Psoas muscle (tissue), 8 donors: ENCODE results near the gene TNFRSF25. TPM values are rescaled to one million over a fixed set of nuclear protein-coding genes. Genes with fewer than 3 reads are reported as not detected.

Source experiments
- ATAC-seq, 4 donors: fragments of 200-7000 bp; cut with Tn5 transposase; one replicate each; pipeline ENCODE4 v1.9.1; 2020; ENCODE audit warnings: moderate library complexity in 3 of 4, mild to moderate bottlenecking in 2 of 4
- DNase-seq, 2 donors: peaks; one replicate each; pipeline ENCODE4 v3.0.0-alpha.2; 2020
- H3K27ac ChIP-seq: fragments of 200-600 bp; one replicate; pipeline ENCODE4 v1.8.0; 2022
- H3K27me3 ChIP-seq, 3 donors: fragments of 200-600 bp in 1 of 3; one replicate each; pipeline versions ENCODE4 v1.6.1 to v1.8.0; 2013 to 2022; ENCODE audit warnings: low read length in 2 of 3, mild to moderate bottlenecking in 2 of 3, moderate library complexity in 1 of 3; ENCODE audit not compliant: insufficient read depth in 3 of 3
- H3K36me3 ChIP-seq, 2 donors: fragments of 200-600 bp in 1 of 2; one replicate each; pipeline versions ENCODE4 v1.6.1 to v1.8.0; 2013 to 2022; ENCODE audit warnings: low read depth in 1 of 2, mild to moderate bottlenecking in 1 of 2, moderate library complexity in 1 of 2; ENCODE audit not compliant: insufficient read depth in 1 of 2
- H3K4me1 ChIP-seq: fragments of 200-600 bp; one replicate; pipeline ENCODE4 v1.8.0; 2022
- H3K4me3 ChIP-seq: fragments of 200-600 bp; one replicate; pipeline ENCODE4 v1.8.0; 2022; ENCODE audit warnings: mild to moderate bottlenecking
- H3K9me3 ChIP-seq: fragments of 200-600 bp; one replicate; pipeline ENCODE4 v1.8.0; 2022
- CTCF ChIP-seq: fragments of 200-600 bp; IDR thresholded peaks from one replicate; pipeline ENCODE4 v1.8.0; 2022; ENCODE audit warnings: antibody characterized with exemption
- WGBS, 3 donors: extraction: QIAGEN DNeasy Blood & Tissue Kit; methylation state at CpG; one replicate each; pipeline versions ENCODE4 v1.1.6 to v1.1.7; 2013; 5-methylcytosine and 5-hydroxymethylcytosine counted together
- intact Hi-C, 2 donors: fragments of 100-400 bp; cut with DNase I; formaldehyde crosslinking; loops; one replicate each; pipeline versions ENCODE4 v1.11.0 to v1.14.2; 2022
- polyA plus RNA-seq, 3 donors: library from polyadenylated mRNA; stranded (reverse); fragments of 200-250 nt; gene quantifications; one replicate each; pipeline ENCODE4 v1.2.3, GENCODE V29; 2013
- total RNA-seq, 4 donors: library from RNA; stranded (reverse); fragmentation: NEBNext Ultra II Directional in 2 of 4; extraction: Animal tissue kit (Norgen Biotek cat#: 25700) in 2 of 4; gene quantifications; one replicate each; pipeline versions ENCODE4 v1.2.1 to v1.2.4, GENCODE V29; 2021 to 2023
- donor health status: healthy with polysubstance abuse.
- donor health status: DM: no; HTN: no; CAD: no; lungs with moderate emphysema.
- donor health status: Bipolar disorder and iron deficiency.
- donor health status: healthy.
- donor health status: DM: yes; HTN: yes; CAD: no.
- donor health status: DM: no; HTN: no; CAD: no.
- donor health status: DM: no; HTN: no; CAD: no.
- donor health status: DM: yes; HTN: yes; CAD: no.

The TNFRSF25 gene
- total and polyA plus RNA-seq, 7 donors: 1.5 to 2.7 (median 1.9) TPM

GRCh38 chr1:6484826-6485167, 18.8 kb upstream of the TNFRSF25 start:
- Histone ChIP-seq H3K4me3 (peak overlapping the region; percentile 61), H3K27me3 (peaks cover 0 to 23% (median 4%) of the 10 kb centered on the region in 3 donors), H3K36me3 (no peaks in the 10 kb centered on the region), H3K9me3 (no peaks in the 10 kb centered on the region), H3K4me1 (no peaks in the 10 kb centered on the region), H3K27ac (peak overlapping the region; percentile 55)
- intact Hi-C loops: loop anchor here in 1 of 2 donors (5.0 kb wide), 1 partner anchor 163 kb away; no protein-coding TSS in a partner anchor
- WGBS, 3 donors: 55 to 59% (median 56%) methylated on average over 5 to 13 of the region's 13 CpGs
- no peak for TF ChIP-seq CTCF
- ATAC-seq: peak in 1 of 4 donors; percentile 23
- no peak for DNase-seq

- intact Hi-C loops: no loop called here
- ATAC-seq: no peak
- no peak for DNase-seq
- Histone ChIP-seq H3K27ac (no peak overlapping the region), H3K36me3 (no peaks in the 10 kb centered on the region), H3K4me1 (no peaks in the 10 kb centered on the region), H3K27me3 (peaks cover 0 to 23% (median 4%) of the 10 kb centered on the region in 3 donors), H3K9me3 (no peaks in the 10 kb centered on the region), H3K4me3 (no peak overlapping the region)
- TF ChIP-seq CTCF: no peak
- WGBS, 3 donors: 85 to 93% (median 90%) methylated on average over 7 of the region's 7 CpGs
These were observed 17.8 kb upstream of the TNFRSF25 start for GRCh38 chr1:6483761-6484117.

- TF ChIP-seq CTCF: no peak
- H3K27ac ChIP-seq: no peak overlapping the region
- no peaks in the 10 kb centered on the region for H3K36me3 ChIP-seq
- H3K4me1 ChIP-seq: no peaks in the 10 kb centered on the region
- DNase-seq: no peak
- intact Hi-C loops: no loop called here
- no peak overlapping the region for H3K4me3 ChIP-seq
- ATAC-seq: no peak
- no peaks in the 10 kb centered on the region for H3K9me3 ChIP-seq
- WGBS, 3 donors: 78 to 85% (median 79%) methylated on average over 14 of the region's 14 CpGs
- H3K27me3 ChIP-seq: peaks cover 0 to 23% (median 4%) of the 10 kb centered on the region in 3 donors
These were observed 17.2 kb upstream of the TNFRSF25 start for GRCh38 chr1:6483017-6483760.

- Histone ChIP-seq H3K27ac (no peak overlapping the region), H3K4me1 (no peaks in the 10 kb centered on the region), H3K4me3 (no peak overlapping the region), H3K9me3 (no peaks in the 10 kb centered on the region), H3K36me3 (no peaks in the 10 kb centered on the region), H3K27me3 (peaks cover 0 to 23% (median 4%) of the 10 kb centered on the region in 3 donors)
- DNase-seq: no peak
- intact Hi-C loops: no loop called here
- WGBS, 3 donors: 82 to 93% (median 89%) methylated on average over 5 of the region's 5 CpGs
- no peak for TF ChIP-seq CTCF
- ATAC-seq: no peak
These were observed 15.8 kb upstream of the TNFRSF25 start for GRCh38 chr1:6481820-6482219.
